AG04449 (cell line): ENCODE results near the gene PPFIBP1.
"Not testable (repeated sequence)": the region's sequence is repeated elsewhere in the genome, so short reads cannot be mapped to it uniquely, and the experiment has no call there.

Experiments
- CTCF ChIA-PET: fragments of 350-600 bp; formaldehyde crosslinking; extraction: SDS; loops from one replicate; lab custom pipeline; 2021; ENCODE audit warnings: antibody characterized with exemption; lab: Yijun Ruan, JAX
- POLR2A ChIA-PET: fragments of 400-600, 350-600 bp; formaldehyde crosslinking; extraction: SDS; loops from one replicate; lab custom pipeline; 2020; ENCODE audit warnings: antibody characterized with exemption, inconsistent platforms; lab: Yijun Ruan, JAX
- DNase-seq: peaks from one replicate; pipeline ENCODE4 v3.0.0-alpha.2; 2010; ENCODE audit warnings: low read depth, low spot score
- H3K4me3 ChIP-seq: 2 replicates; pipeline ENCODE4 v1.5.1; 2011; ENCODE audit warnings: low read depth, mild to moderate bottlenecking, control low read depth, low read length
- CTCF ChIP-seq: IDR thresholded peaks from one replicate; pipeline ENCODE4 v1.5.1; 2011; ENCODE audit warnings: mild to moderate bottlenecking, moderate library complexity, low read length, control low read depth, inconsistent platforms; ENCODE audit not compliant: insufficient read depth; ENCODE audit errors: missing control alignments

Gene PPFIBP1

GRCh38 chr12:27583057-27583797 is 59.2 kb downstream of the PPFIBP1 start:
- ChIA-PET CTCF (interaction anchor here (0.8 to 1.0 kb wide), 2 partner anchors 21 to 51 kb away, joined by 3 read pairs; no protein-coding TSS in a partner anchor), POLR2A (no interaction called here)
- DNase-seq: no peak
- no peak for TF ChIP-seq CTCF
- no peak overlapping the region for H3K4me3 ChIP-seq

- DNase-seq: no peak
- ChIA-PET CTCF (no interaction called here), POLR2A (no interaction called here)
- no peak for TF ChIP-seq CTCF
- H3K4me3 ChIP-seq: no peak overlapping the region
Observed at GRCh38 chr12:27583981-27584380, 60.0 kb downstream of the PPFIBP1 start.

DNA sequence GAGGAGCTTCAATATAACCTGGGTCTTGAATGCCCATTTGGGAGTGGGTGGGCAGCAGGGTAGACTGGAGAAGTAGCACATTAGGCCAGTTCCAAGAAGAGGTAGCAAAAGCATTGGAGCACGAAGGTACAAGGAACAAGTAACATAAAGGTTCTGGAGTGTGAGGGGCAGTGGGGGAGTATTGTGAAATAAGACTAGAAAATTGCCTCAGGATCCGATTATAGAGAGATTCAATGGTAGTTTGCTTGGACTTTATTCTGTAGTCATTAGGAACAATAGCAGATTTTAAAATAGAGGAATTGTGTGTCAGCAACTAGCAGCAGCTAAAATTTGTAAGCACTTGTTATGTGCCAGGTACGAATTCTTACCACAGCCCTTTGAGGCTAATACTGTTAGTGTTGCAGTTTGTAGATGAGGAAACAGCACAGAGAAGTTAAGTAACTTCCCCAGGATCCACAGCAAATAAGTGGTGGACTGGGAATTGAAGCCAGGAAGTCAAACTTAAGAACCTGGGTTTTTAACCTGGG is 61.8 kb downstream of the PPFIBP1 start:
- ChIA-PET CTCF (no interaction called here), POLR2A (no interaction called here)

DNA sequence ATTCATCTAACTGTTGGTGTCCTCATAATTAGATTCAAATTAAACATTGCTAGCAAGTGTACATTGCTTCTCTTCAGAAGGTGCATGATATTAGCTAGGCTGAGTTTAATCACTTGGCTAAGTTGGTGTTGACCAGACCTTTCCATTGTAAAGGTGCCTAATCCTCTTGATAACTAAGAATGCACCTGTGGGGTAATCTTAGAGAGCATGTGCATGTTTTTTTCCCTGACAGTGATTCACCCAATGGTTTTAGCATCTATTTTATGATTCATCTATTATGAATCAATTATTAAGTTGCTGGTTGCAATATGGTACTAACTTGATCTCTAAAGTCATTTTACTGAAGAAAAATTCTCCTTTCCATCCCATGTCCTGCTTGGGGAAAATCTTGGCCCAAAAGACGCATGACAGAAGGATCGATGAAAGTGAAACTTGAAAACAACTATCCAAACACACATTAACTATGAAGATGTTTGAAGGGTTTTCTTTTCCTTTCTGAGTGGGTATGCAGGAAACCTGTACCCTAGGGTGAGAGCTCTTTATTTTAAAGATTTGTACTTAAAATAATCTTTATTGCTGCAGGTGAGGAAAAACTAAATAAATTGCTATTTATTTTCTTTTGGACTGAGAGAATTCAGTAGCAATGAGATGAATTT is 64.2 kb downstream of the PPFIBP1 start:
- H3K4me3 ChIP-seq, CTCF ChIA-PET, DNase-seq, POLR2A ChIA-PET: not testable (repeated sequence)

More for the DNA sequence above, 61.8 kb downstream of the PPFIBP1 start:
- no peak for TF ChIP-seq CTCF
- no peak for DNase-seq
- no peak overlapping the region for H3K4me3 ChIP-seq

DNA sequence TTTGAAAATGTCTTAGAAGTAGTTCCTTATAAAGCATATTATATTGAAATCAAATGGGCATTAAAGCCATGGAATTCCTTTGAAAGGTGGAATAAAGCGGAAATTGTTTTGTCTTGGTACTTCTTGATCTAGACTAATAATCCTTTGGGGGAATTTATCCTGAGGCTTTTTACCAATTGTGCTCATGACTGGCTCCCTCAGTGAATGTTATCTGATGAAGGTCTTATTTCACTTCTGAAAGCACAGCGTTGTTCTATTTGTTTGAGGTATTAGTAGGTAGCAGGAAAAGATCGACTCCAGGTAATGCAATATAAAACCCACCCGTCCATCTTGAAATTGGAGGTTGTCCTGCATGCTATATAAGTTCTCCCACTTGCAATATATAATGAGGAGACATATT is 64.8 kb downstream of the PPFIBP1 start:
- H3K4me3 ChIP-seq: no peak overlapping the region
- ChIA-PET POLR2A (no interaction called here), CTCF (no interaction called here)
- DNase-seq: no peak
- TF ChIP-seq CTCF: no peak

- POLR2A ChIA-PET: no interaction called here
- CTCF ChIA-PET: no interaction called here
- TF ChIP-seq CTCF: no peak
- no peak for DNase-seq
- H3K4me3 ChIP-seq: no peak overlapping the region
Observed at GRCh38 chr12:27589419-27589818, 65.4 kb downstream of the PPFIBP1 start.

DNA sequence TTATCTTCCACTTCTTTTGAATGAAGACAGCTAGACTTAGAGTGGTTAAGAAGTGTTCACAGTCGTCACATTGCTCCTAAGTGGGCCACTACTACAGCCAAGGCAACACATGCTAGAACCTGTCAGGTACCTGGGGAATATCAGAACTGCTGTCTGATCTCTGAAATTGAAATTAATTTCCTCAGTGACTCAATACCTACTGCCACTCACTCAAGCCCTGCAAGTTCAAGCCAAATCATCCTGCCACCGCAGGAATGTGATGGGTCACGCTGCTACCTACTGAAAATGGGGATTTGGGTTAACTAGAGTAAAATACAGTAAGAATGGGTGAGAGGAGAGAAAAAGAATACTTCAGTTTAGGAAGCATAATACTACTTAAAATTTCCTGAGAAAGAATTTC is 67.7 kb downstream of the PPFIBP1 start:
- H3K4me3 ChIP-seq, POLR2A ChIA-PET, CTCF ChIA-PET, DNase-seq: not testable (repeated sequence)
